Measurements from ENCODE around the gene KYAT1. TPM values are rescaled to one million over a fixed set of nuclear protein-coding genes. Genes with fewer than 3 reads are reported as not detected.
A peak's percentile ranks its signal among the peaks of the same experiment; 100 is the strongest.

The KYAT1 gene
- total and polyA plus RNA-seq, 2 of the 8 experiments (the other 6 are each of a cell fraction or from before 2014, with no cell fraction given) = 30.4 to 42.2 TPM

GRCh38 chr9:128829477-128830251 lies 52.1 kb downstream of the KYAT1 start, which contains the start of gene SPOUT1:
Gene SPOUT1, minus strand, starts transcription at chr9:128829794. Its CDS starts 14 bp downstream, at chr9:128829780.
- H3K23ac ChIP-seq (ENCODE audit: insufficient read length) = no peak within 1 kb of the TSS
- H3K79me2 ChIP-seq (ENCODE audit: control insufficient read depth in 1 of 2, insufficient read depth in 2 of 2, low read length in 2 of 2) = peaks cover 0 to 9% of the 10 kb centered on the region in 2 experiments; a peak in 1 of 4 replicates
- 0 out of 2 replicates have a peak within 1 kb of the TSS, but pooled peaks have one; percentile 3 for H2AFZ ChIP-seq (ENCODE audit: low read length)
- peak within 1 kb of the TSS; percentile 95 for H4K8ac ChIP-seq (ENCODE audit: extremely low read depth, insufficient read depth, low read length)
- H2BK20ac ChIP-seq (ENCODE audit: low read length) = no peak within 1 kb of the TSS
- H2BK12ac ChIP-seq (ENCODE audit: low read depth, low read length) = peak within 1 kb of the TSS; percentile 9; the same call in 1 of the 2 replicates
- no peaks in the 10 kb centered on the region; the same call in 1 of the 2 replicates for H3K79me1 ChIP-seq (ENCODE audit: low read depth, low read length)
- peaks cover 4% of the 10 kb centered on the region; the same call in 1 of the 2 replicates for H3K23me2 ChIP-seq (ENCODE audit: low read depth, low read length)
- FAIRE-seq (no peak), DNase-seq (ENCODE audit: low read depth in 1 of 2, low spot score in 2 of 2) (peak; percentile 73 to 96)
- H4K20me1 ChIP-seq (replicated peaks in 1 of 2; ENCODE audit: control insufficient read depth in 1 of 2, insufficient read depth in 2 of 2, low read length in 2 of 2) = peaks cover 0 to 3% of the 10 kb centered on the region in 2 experiments
- peak within 1 kb of the TSS; percentile 70 for H3K27ac ChIP-seq (ENCODE audit: low read depth, low read length)
- peaks cover 14 to 36% (median 27%) of the 10 kb centered on the region in 4 experiments; a peak in 7 of 8 replicates for H3K36me3 ChIP-seq (ENCODE audit: control insufficient read depth in 2 of 4, insufficient read depth in 4 of 4, low read length in 3 of 4)
- POLR2A ChIA-PET (ENCODE audit: partially characterized antibody) = interaction anchor here (0.6 to 4.4 kb wide), 20 partner anchors 9 to 193 kb away, joined by 3 to 62 read pairs (median 4); partner anchors contain the start of genes ENDOG, KYAT1 and LRRC8A
- peak within 1 kb of the TSS; percentile 77 for H3K56ac ChIP-seq (replicated peaks; ENCODE audit: insufficient read length, low read depth, low read length)
- 0 out of 2 replicates have a peak within 1 kb of the TSS, but pooled peaks have one; percentile 39 for H2AK5ac ChIP-seq (ENCODE audit: low read depth, low read length)
- no peaks in the 10 kb centered on the region for H3K9me3 ChIP-seq (ENCODE audit: insufficient read depth in 2 of 2, low read depth in 1 of 2, low read length in 1 of 2)
- peak within 1 kb of the TSS; percentile 74 for H4K91ac ChIP-seq (replicated peaks; ENCODE audit: insufficient read length, low read length)
- H3K4me1 ChIP-seq (replicated peaks in 1 of 4; ENCODE audit: control insufficient read depth in 3 of 4, insufficient read depth in 4 of 4, low read length in 3 of 4) = peaks cover 0 to 3% (median 0%) of the 10 kb centered on the region in 4 experiments; a peak in 1 of 7 replicates
- peak within 1 kb of the TSS; percentile 86 for H4K5ac ChIP-seq (ENCODE audit: insufficient read length, low read depth, low read length)
- H3K9ac ChIP-seq (replicated peaks in 1 of 4; ENCODE audit: extremely low read depth in 1 of 4, low read depth in 3 of 4, low read length in 3 of 4) = peak within 1 kb of the TSS; percentile 78 to 86 (median 84)
- peak within 1 kb of the TSS; percentile 71; the same call in 1 of the 2 replicates for H2BK5ac ChIP-seq (ENCODE audit: low read depth, low read length)
- H2BK15ac ChIP-seq (ENCODE audit: low read length) = no peak within 1 kb of the TSS
- H3K18ac ChIP-seq (ENCODE audit: extremely low read depth, low read length) = peak within 1 kb of the TSS; percentile 60
- no peaks in the 10 kb centered on the region for H3K27me3 ChIP-seq (replicated peaks in 1 of 4; ENCODE audit: control insufficient read depth in 3 of 4, extremely low read depth in 1 of 4, insufficient read depth in 3 of 4, low read length in 3 of 4)
- no peak within 1 kb of the TSS for H3K14ac ChIP-seq (ENCODE audit: insufficient read length)
- 5% methylated on average over 53 of the region's 56 CpGs; no CpG with 5 or more reads in 1 of the 2 experiments for WGBS, 2 experiments (ENCODE audit: extremely low coverage in 1 of 2, insufficient coverage in 1 of 2, insufficient read length in 1 of 2, insufficient replicate concordance in 2 of 2, low coverage in 1 of 2, low lambda C conversion rate in 2 of 2, missing lambda C conversion rate in 1 of 2)
- peak within 1 kb of the TSS; percentile 85 to 95 (median 92) for H3K4me3 ChIP-seq (ENCODE audit: extremely low read depth in 1 of 4, insufficient read depth in 2 of 4, low read depth in 3 of 4, low read length in 4 of 4)
- CTCF ChIA-PET (ENCODE audit: partially characterized antibody) = interaction anchor here (0.5 to 1.3 kb wide), 6 partner anchors 15 to 491 kb away, joined by 3 to 9 read pairs (median 4); no protein-coding TSS in a partner anchor
- H3K4ac ChIP-seq (replicated peaks; ENCODE audit: insufficient read length, low read depth, low read length) = peak within 1 kb of the TSS; percentile 83
- H3K4me2 ChIP-seq (ENCODE audit: insufficient read depth in 1 of 2, low read depth in 2 of 2, low read length in 2 of 2) = peak within 1 kb of the TSS; percentile 88 to 97
- H2BK120ac ChIP-seq (replicated peaks; ENCODE audit: low read depth, low read length) = no peak within 1 kb of the TSS
- TF ChIP-seq SIX5 (IDR thresholded peaks at IDR 0.05; ENCODE audit: low read depth, low read length) (no peak), ATF2 (IDR thresholded peaks at IDR 0.05; ENCODE audit: low read length) (no peak)

Data from H1 (cell line).